Left renal cortex interstitium (tissue), 4 donors: ENCODE data around the gene ATF6. TPM values are rescaled to one million over a fixed set of nuclear protein-coding genes. Genes with fewer than 3 reads are reported as not detected.
"Not testable (repeated sequence)": the region's sequence is repeated elsewhere in the genome, so short reads cannot be mapped to it uniquely, and the experiment has no call there.

Experiments
- DNase-seq, 4 donors: peaks; one replicate each; pipeline ENCODE4 v3.0.0-alpha.2; 2013; ENCODE audit warnings: low read depth in 4 of 4, low spot score in 2 of 4, missing footprints in 1 of 4
- polyA plus RNA-seq, 4 donors: library from polyadenylated mRNA; unstranded; fragments of 120-200 nt; gene quantifications; one replicate each; pipeline ENCODE4 v1.2.1, GENCODE V29; 2013; ENCODE audit not compliant: insufficient read length in 4 of 4

Gene ATF6
- polyA plus RNA-seq, 4 donors, result 28.9 to 34.8 (median 31.5) TPM

- no peak for DNase-seq
Measured at GRCh38 chr1:161824618-161825017, 58.5 kb downstream of the ATF6 start.

GRCh38 chr1:161825831-161826230, 59.7 kb downstream of the ATF6 start:
- DNase-seq, result no peak

GRCh38 chr1:161826478-161826877, 60.4 kb downstream of the ATF6 start:
- no peak for DNase-seq

GRCh38 chr1:161827786-161828185, 61.7 kb downstream of the ATF6 start:
- no peak for DNase-seq

GRCh38 chr1:161832299-161832907, 66.3 kb downstream of the ATF6 start:
- DNase-seq, result not testable (repeated sequence)

GRCh38 chr1:161834967-161835550, 68.9 kb downstream of the ATF6 start:
- no peak for DNase-seq

GRCh38 chr1:161836018-161836417, 69.9 kb downstream of the ATF6 start:
- DNase-seq, result no peak

GRCh38 chr1:161838362-161838761, 72.2 kb downstream of the ATF6 start:
- DNase-seq, result no peak

- DNase-seq, result no peak
Measured at GRCh38 chr1:161838885-161839284, 72.8 kb downstream of the ATF6 start.

GRCh38 chr1:161839591-161839990, 73.5 kb downstream of the ATF6 start:
- DNase-seq, result no peak

- no peak for DNase-seq
Measured at GRCh38 chr1:161840363-161840762, 74.2 kb downstream of the ATF6 start.

- no peak for DNase-seq
Measured at GRCh38 chr1:161843156-161843555, 77.0 kb downstream of the ATF6 start.

- DNase-seq, result no peak
Measured at GRCh38 chr1:161844696-161845095, 78.6 kb downstream of the ATF6 start.

- no peak for DNase-seq
Measured at GRCh38 chr1:161848676-161849075, 82.6 kb downstream of the ATF6 start.

- no peak for DNase-seq
Measured at GRCh38 chr1:161849518-161849917, 83.4 kb downstream of the ATF6 start.

- DNase-seq, result no peak
Measured at GRCh38 chr1:161855260-161855659, 89.1 kb downstream of the ATF6 start.

GRCh38 chr1:161858271-161858670, 92.2 kb downstream of the ATF6 start:
- DNase-seq, result no peak

- DNase-seq, result no peak
Measured at GRCh38 chr1:161863549-161863948, 97.4 kb downstream of the ATF6 start.

GRCh38 chr1:161864577-161864976, 98.5 kb downstream of the ATF6 start:
- peak in 1 of 4 donors; percentile 15 for DNase-seq

- no peak for DNase-seq
Measured at GRCh38 chr1:161866241-161866640, 100.1 kb downstream of the ATF6 start.

- DNase-seq, result no peak
Measured at GRCh38 chr1:161868832-161869231, 102.7 kb downstream of the ATF6 start.

GRCh38 chr1:161869291-161869690, 103.2 kb downstream of the ATF6 start:
- no peak for DNase-seq

- DNase-seq, result no peak
Measured at GRCh38 chr1:161872506-161872905, 106.4 kb downstream of the ATF6 start.
